IMR-90 (cell line): Measurements from ENCODE around the gene ATP11A. TPM values are rescaled to one million over a fixed set of nuclear protein-coding genes. Genes with fewer than 3 reads are reported as not detected.

ENCODE experiments used
- ATAC-seq: fragments of 200-7000 bp; cut with Tn5 transposase; 2 replicates; pipeline ENCODE4 v1.9.1; 2020; ENCODE audit warnings: low read depth, mild to moderate bottlenecking, moderate library complexity
- BruUV-seq: library from RNA; stranded (reverse); fragments of 400-500 nt; replicated peaks from 2 replicates; lab custom pipeline; 2021; lab: Mats Ljungman, UMichigan
- CTCF ChIA-PET: fragments of 300-600 bp; formaldehyde crosslinking; extraction: SDS; loops from one replicate; lab custom pipeline; 2021; ENCODE audit warnings: antibody characterized with exemption; lab: Yijun Ruan, JAX
- POLR2A ChIA-PET: fragments of 300-600 bp; sonication (Branson Sonifier 250); formaldehyde crosslinking; loops from one replicate; lab custom pipeline; 2022; ENCODE audit warnings: antibody characterized with exemption; ENCODE audit not compliant: unreplicated experiment; lab: Charles Lee
- DNase-seq: peaks from one replicate; pipeline ENCODE4 v3.0.0; 2013
- H2AFZ ChIP-seq: replicated peaks from 2 replicates; pipeline ENCODE3; 2013; ENCODE audit warnings: low read length, mild to moderate bottlenecking; ENCODE audit not compliant: poor library complexity
- H2AK5ac ChIP-seq: 2 replicates; pipeline ENCODE4 v1.6.1; 2013; ENCODE audit warnings: low read depth, low read length, inconsistent platforms
- H2AK9ac ChIP-seq: replicated peaks from 2 replicates; pipeline ENCODE3; 2013; ENCODE audit warnings: mild to moderate bottlenecking, low read depth, low read length, moderate library complexity; ENCODE audit not compliant: poor library complexity
- H2BK120ac ChIP-seq: 2 replicates; pipeline ENCODE4 v1.6.1; 2013; ENCODE audit warnings: low read depth, low read length, inconsistent platforms
- H2BK15ac ChIP-seq: 3 replicates; pipeline ENCODE4 v1.6.1; 2013; ENCODE audit warnings: low read depth, low read length, inconsistent platforms
- H2BK20ac ChIP-seq: 2 replicates; pipeline ENCODE4 v1.6.1; 2013; ENCODE audit warnings: low read depth, mild to moderate bottlenecking, inconsistent platforms, low read length, moderate library complexity
- H2BK5ac ChIP-seq: 2 replicates; pipeline ENCODE4 v1.6.1; 2013; ENCODE audit warnings: mild to moderate bottlenecking, low read depth, low read length, inconsistent platforms; ENCODE audit not compliant: poor library complexity, severe bottlenecking
- H3K14ac ChIP-seq: replicated peaks from 2 replicates; pipeline ENCODE4 v1.6.1; 2013; ENCODE audit warnings: low read depth, low read length, inconsistent platforms
- H3K18ac ChIP-seq: 2 replicates; pipeline ENCODE4 v1.6.1; 2013; ENCODE audit warnings: low read depth, low read length, control low read depth
- H3K23ac ChIP-seq: 2 replicates; pipeline ENCODE4 v1.6.1; 2013; ENCODE audit warnings: low read depth, low read length, inconsistent platforms
- H3K27ac ChIP-seq: 2 replicates; pipeline ENCODE4 v1.5.1; 2013; ENCODE audit warnings: mild to moderate bottlenecking, control low read depth, low read length; ENCODE audit not compliant: insufficient read depth
- H3K27me3 ChIP-seq: 2 replicates; pipeline ENCODE4 v1.6.1; 2013; ENCODE audit warnings: low read length; ENCODE audit not compliant: control insufficient read depth, insufficient read depth
- H3K36me3 ChIP-seq: 2 replicates; pipeline ENCODE4 v1.6.1; 2013; ENCODE audit warnings: low read length, mixed read lengths; ENCODE audit not compliant: control insufficient read depth, insufficient read depth
- H3K4ac ChIP-seq: 2 replicates; pipeline ENCODE4 v1.6.1; 2013; ENCODE audit warnings: low read depth, low read length, inconsistent platforms
- H3K4me1 ChIP-seq: 2 replicates; pipeline ENCODE4 v1.6.1; 2013; ENCODE audit warnings: low read length, mixed read lengths; ENCODE audit not compliant: control insufficient read depth, insufficient read depth
- H3K4me2 ChIP-seq: 2 replicates; pipeline ENCODE4 v1.6.1; 2013; ENCODE audit warnings: low read depth, mild to moderate bottlenecking, control low read depth, low read length, moderate library complexity
- H3K4me3 ChIP-seq: 2 replicates; pipeline ENCODE4 v1.5.1; 2013; ENCODE audit warnings: low read depth, mild to moderate bottlenecking, control low read depth, low read length, moderate library complexity; ENCODE audit not compliant: insufficient read depth
- H3K56ac ChIP-seq: 2 replicates; pipeline ENCODE4 v1.6.1; 2013; ENCODE audit warnings: low read length, inconsistent platforms; ENCODE audit not compliant: insufficient read depth; ENCODE audit errors: extremely low read depth
- H3K79me1 ChIP-seq, 2 experiments: 2 replicates each; pipeline ENCODE4 v1.6.1; 2013; ENCODE audit warnings: low read length in 2 of 2, inconsistent platforms in 1 of 2, low read depth in 1 of 2
- H3K9ac ChIP-seq: 2 replicates; pipeline ENCODE4 v1.6.1; 2013; ENCODE audit warnings: low read depth, low read length, control low read depth
- H3K9me1 ChIP-seq: 2 replicates; pipeline ENCODE4 v1.6.1; 2013; ENCODE audit warnings: low read length, inconsistent platforms; ENCODE audit not compliant: insufficient read depth
- H3K9me3 ChIP-seq: 2 replicates; pipeline ENCODE4 v1.6.1; 2013; ENCODE audit warnings: low read length; ENCODE audit not compliant: control insufficient read depth, insufficient read depth
- H4K20me1 ChIP-seq: 2 replicates; pipeline ENCODE4 v1.6.1; 2013; ENCODE audit warnings: low read length, inconsistent platforms; ENCODE audit not compliant: insufficient read depth
- H4K5ac ChIP-seq: 2 replicates; pipeline ENCODE4 v1.6.1; 2013; ENCODE audit warnings: mild to moderate bottlenecking, low read depth, low read length, control low read depth
- H4K8ac ChIP-seq, 2 experiments: 2 replicates each; pipeline ENCODE4 v1.6.1; 2013; ENCODE audit warnings: low read depth in 2 of 2, low read length in 2 of 2, control low read depth in 1 of 2, inconsistent platforms in 1 of 2
- H4K91ac ChIP-seq: 2 replicates; pipeline ENCODE4 v1.6.1; 2013; ENCODE audit warnings: low read depth, low read length, inconsistent platforms; ENCODE audit not compliant: insufficient read depth
- CEBPB ChIP-seq: IDR thresholded peaks from 2 replicates; pipeline ENCODE4 v1.6.1; 2012; ENCODE audit warnings: low read depth, low read length, improper control_type of control experiment
- CHD1 ChIP-seq: IDR thresholded peaks from 2 replicates; pipeline ENCODE4 v1.6.1; 2012; ENCODE audit warnings: low read depth, low read length, improper control_type of control experiment
- CTCF ChIP-seq: conservative IDR thresholded peaks from 2 replicates; pipeline ENCODE4 v1.5.1; 2012; ENCODE audit warnings: mild to moderate bottlenecking, low read depth, low read length, improper control_type of control experiment
- ELK1 ChIP-seq: fragments of 150-350 bp; IDR thresholded peaks from 2 replicates; pipeline ENCODE4 v1.6.1; 2016; ENCODE audit warnings: low read depth, mild to moderate bottlenecking, low read length, moderate library complexity, borderline replicate concordance
- FOS ChIP-seq: fragments of 150-350 bp; IDR thresholded peaks from 2 replicates; pipeline ENCODE4 v1.6.1; 2016; ENCODE audit warnings: low read depth, low read length
- MAZ ChIP-seq: IDR thresholded peaks from 2 replicates; pipeline ENCODE4 v1.6.1; 2012; ENCODE audit warnings: low read depth, mild to moderate bottlenecking, low read length, improper control_type of control experiment, moderate library complexity, borderline replicate concordance
- MXI1 ChIP-seq: IDR thresholded peaks from 2 replicates; pipeline ENCODE4 v1.6.1; 2012; ENCODE audit warnings: low read depth, mild to moderate bottlenecking, low read length, moderate library complexity, borderline replicate concordance
- POLR2A ChIP-seq: IDR thresholded peaks from 2 replicates; pipeline ENCODE4 v1.6.1; 2012; ENCODE audit warnings: mild to moderate bottlenecking, low read depth, low read length
- RAD21 ChIP-seq: IDR thresholded peaks from 2 replicates; pipeline ENCODE4 v1.6.1; 2012; ENCODE audit warnings: low read length, improper control_type of control experiment
- RCOR1 ChIP-seq: IDR thresholded peaks from 2 replicates; pipeline ENCODE4 v1.6.1; 2012; ENCODE audit warnings: mild to moderate bottlenecking, low read length, improper control_type of control experiment; ENCODE audit not compliant: insufficient replicate concordance
- RFX5 ChIP-seq: IDR thresholded peaks from 2 replicates; pipeline ENCODE4 v1.8.0; 2012; ENCODE audit warnings: low read depth, mild to moderate bottlenecking, low read length, moderate library complexity
- SMC3 ChIP-seq: fragments of 150-350 bp; IDR thresholded peaks from 2 replicates; pipeline ENCODE4 v1.6.1; 2016; ENCODE audit warnings: low read depth, mild to moderate bottlenecking, antibody characterized with exemption, low read length, moderate library complexity
- USF2 ChIP-seq: fragments of 150-350 bp; IDR thresholded peaks from 2 replicates; pipeline ENCODE4 v1.6.1; 2017; ENCODE audit warnings: mild to moderate bottlenecking, antibody characterized with exemption, low read length, low read depth
- WGBS, 2 experiments: methylation state at CpG; one replicate each; pipeline versions ENCODE4 v1.1.5 to v1.1.7; 2013; ENCODE audit warnings: missing lambda C conversion rate in 2 of 2; ENCODE audit not compliant: insufficient read length in 1 of 2; ENCODE audit errors: extremely low coverage in 2 of 2; 5-methylcytosine and 5-hydroxymethylcytosine counted together
- dilution Hi-C: fragments of 300-500 bp; cut with HindIII; formaldehyde crosslinking; loops from one replicate; pipeline ENCODE4 v1.14.3; 2018; ENCODE audit warnings: low sequenced_read_pairs; ENCODE audit not compliant: unreplicated experiment
- in situ Hi-C: fragments of 300-500 bp; cut with MboI; formaldehyde crosslinking; loops from 3 replicates; pipeline ENCODE4 v1.14.3; 2019; ENCODE audit warnings: low sequenced_read_pairs, inconsistent platforms, mixed read lengths
- intact Hi-C: fragments of 100-400 bp; cut with micrococcal nuclease; formaldehyde crosslinking; loops from 2 replicates; pipeline ENCODE4 v1.10.0; 2022
- polyA plus RNA-seq, 3 experiments: library from polyadenylated mRNA; depleted of rRNA; stranded (reverse); fragments of >200 nt; gene quantifications; 2 replicates each; pipeline ENCODE4 v1.2.3, GENCODE V29; 2012; ENCODE audit warnings: low replicate concordance in 1 of 3
- total RNA-seq: library from RNA; depleted of rRNA; stranded (reverse); fragments of >200 nt; gene quantifications from 2 replicates; pipeline ENCODE4 v1.2.3, GENCODE V29; 2012

Gene ATP11A
- total and polyA plus RNA-seq, 2 of the 4 experiments (the other 2 are of a cell fraction), result 8.4 to 12.0 TPM

GRCh38 chr13:112836940-112837339, 147.1 kb downstream of the ATP11A start:
- H4K5ac ChIP-seq, result no peak overlapping the region
- 89% methylated on average over 5 of the region's 12 CpGs; no CpG with 5 or more reads in 1 of the 2 experiments for WGBS, 2 experiments

More at GRCh38 chr13:112836940-112837339, 147.1 kb downstream of the ATP11A start:
- no peak overlapping the region for H2AFZ ChIP-seq
- H2BK120ac ChIP-seq, result no peak overlapping the region
- no peak overlapping the region for H3K14ac ChIP-seq
- H3K4ac ChIP-seq, result no peak overlapping the region
- no peak overlapping the region for H4K91ac ChIP-seq
- POLR2A ChIA-PET, result no interaction called here
- peaks cover 2% of the 10 kb centered on the region for H3K9me1 ChIP-seq
- H3K9ac ChIP-seq, result no peak overlapping the region
- H3K23ac ChIP-seq, result no peak overlapping the region
- BruUV-seq, result no TSS peak
- H2AK9ac ChIP-seq, result no peak overlapping the region
- no peaks in the 10 kb centered on the region for H3K4me1 ChIP-seq
- no peaks in the 10 kb centered on the region for H3K27me3 ChIP-seq
- no peak overlapping the region for H3K27ac ChIP-seq
- no peak overlapping the region for H3K4me3 ChIP-seq
- 0 out of 2 replicates have a peak, but pooled peaks cover under 1% of the 10 kb centered on the region for H4K20me1 ChIP-seq
- H3K79me1 ChIP-seq, result no peaks in the 10 kb centered on the region
- H3K36me3 ChIP-seq, result peaks cover 51% of the 10 kb centered on the region
- no peak overlapping the region for H2BK5ac ChIP-seq
- CTCF ChIA-PET, result no interaction called here
- H2AK5ac ChIP-seq, result no peak overlapping the region
- no peak for DNase-seq
- TF ChIP-seq MAZ (no peak), CEBPB (no peak), POLR2A (no peak), RAD21 (no peak), ELK1 (no peak), SMC3 (no peak), USF2 (no peak), FOS (no peak), CHD1 (no peak), RFX5 (no peak), CTCF (no peak), RCOR1 (no peak), MXI1 (no peak)
- H4K8ac ChIP-seq, result no peak overlapping the region
- H3K56ac ChIP-seq, result no peak overlapping the region
- in situ Hi-C loops (no loop called here), intact Hi-C loops (no loop called here), dilution Hi-C loops (no loop called here)
- no peak overlapping the region for H2BK20ac ChIP-seq
- H3K9me3 ChIP-seq, result no peaks in the 10 kb centered on the region
- H2BK15ac ChIP-seq, result no peak overlapping the region
- no peak overlapping the region for H3K4me2 ChIP-seq
- ATAC-seq, result no peak
- H3K18ac ChIP-seq, result no peak overlapping the region
